ENCODE measurements around the gene NR3C1. TPM values are rescaled to one million over a fixed set of nuclear protein-coding genes. Genes with fewer than 3 reads are reported as not detected.
"Not testable (repeated sequence)": the region's sequence is repeated elsewhere in the genome, so short reads cannot be mapped to it uniquely, and the experiment has no call there.

Gene NR3C1
- total and polyA plus RNA-seq, 2 donors (not counting 1 experiment from before 2014, with no cell fraction given), result 17.6 to 218 TPM

- 96% methylated on average over 4 of the region's 5 CpGs for WGBS (ENCODE audit: insufficient coverage)
- peaks cover 8% of the 10 kb centered on the region for H3K9me3 Mint-ChIP-seq (ENCODE audit: insufficient read depth)
- TF ChIP-seq, protein P1, sequence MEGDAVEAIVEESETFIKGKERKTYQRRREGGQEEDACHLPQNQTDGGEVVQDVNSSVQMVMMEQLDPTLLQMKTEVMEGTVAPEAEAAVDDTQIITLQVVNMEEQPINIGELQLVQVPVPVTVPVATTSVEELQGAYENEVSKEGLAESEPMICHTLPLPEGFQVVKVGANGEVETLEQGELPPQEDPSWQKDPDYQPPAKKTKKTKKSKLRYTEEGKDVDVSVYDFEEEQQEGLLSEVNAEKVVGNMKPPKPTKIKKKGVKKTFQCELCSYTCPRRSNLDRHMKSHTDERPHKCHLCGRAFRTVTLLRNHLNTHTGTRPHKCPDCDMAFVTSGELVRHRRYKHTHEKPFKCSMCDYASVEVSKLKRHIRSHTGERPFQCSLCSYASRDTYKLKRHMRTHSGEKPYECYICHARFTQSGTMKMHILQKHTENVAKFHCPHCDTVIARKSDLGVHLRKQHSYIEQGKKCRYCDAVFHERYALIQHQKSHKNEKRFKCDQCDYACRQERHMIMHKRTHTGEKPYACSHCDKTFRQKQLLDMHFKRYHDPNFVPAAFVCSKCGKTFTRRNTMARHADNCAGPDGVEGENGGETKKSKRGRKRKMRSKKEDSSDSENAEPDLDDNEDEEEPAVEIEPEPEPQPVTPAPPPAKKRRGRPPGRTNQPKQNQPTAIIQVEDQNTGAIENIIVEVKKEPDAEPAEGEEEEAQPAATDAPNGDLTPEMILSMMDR (IDR thresholded peaks at IDR 0.05), result no peak
- no peak for TF ChIP-seq EZH2 (IDR thresholded peaks at IDR 0.05; ENCODE audit: borderline replicate concordance, insufficient read depth, low read depth, low read length, poor library complexity, severe bottlenecking)
- Histone ChIP-seq H2AFZ (ENCODE audit: insufficient read depth, low read depth, low read length, poor library complexity, severe bottlenecking) (no peak overlapping the region), H4K20me1 (ENCODE audit: control insufficient read depth, insufficient read depth, low read length, poor library complexity, severe bottlenecking) (peaks cover 43% of the 10 kb centered on the region), H3K9ac (ENCODE audit: low read length) (no peak overlapping the region), H3K27me3 (replicated peaks in 1 of 4; ENCODE audit: control extremely low read depth in 1 of 4, control insufficient read depth in 3 of 4, insufficient read depth in 4 of 4, low read length in 3 of 4) (no peaks in the 10 kb centered on the region), H3K79me2 (ENCODE audit: control insufficient read depth, insufficient read depth, low read length) (peaks cover 75% of the 10 kb centered on the region), H3K27ac (ENCODE audit: low read length in 2 of 2) (no peak overlapping the region), H3K36me3 (replicated peaks in 1 of 2; ENCODE audit: control extremely low read depth in 1 of 2, control insufficient read depth in 1 of 2, extremely low read depth in 1 of 2, insufficient read depth in 2 of 2, low read length in 1 of 2) (peaks cover 1 to 10% of the 10 kb centered on the region in 2 experiments), H3K4me3 (ENCODE audit: control extremely low read depth in 1 of 5, extremely low read depth in 1 of 5, insufficient read depth in 1 of 5, low read depth in 2 of 5, low read length in 4 of 5) (no peak overlapping the region), H3K4me1 (ENCODE audit: control insufficient read depth in 2 of 2, insufficient read depth in 2 of 2, low read length in 2 of 2) (no peaks in the 10 kb centered on the region), H3K4me2 (replicated peaks; ENCODE audit: low read depth, low read length, poor library complexity, severe bottlenecking) (no peak overlapping the region), H3K9me3 (ENCODE audit: control extremely low read depth in 1 of 3, control insufficient read depth in 2 of 3, insufficient read depth in 1 of 3, low read length in 2 of 3) (peaks cover 2 to 29% (median 22%) of the 10 kb centered on the region in 3 donors)
- ATAC-seq (ENCODE audit: low read depth) (no peak), DNase-seq (no peak)
- ChIA-PET CTCF (no interaction called here), POLR2A (no interaction called here)
- intact Hi-C loops (cut with micrococcal nuclease), result no loop called here
- H3K27me3 Mint-ChIP-seq, result no peaks in the 10 kb centered on the region
- H3K4me3 Mint-ChIP-seq, result no peak overlapping the region
- peak overlapping the region; percentile 32 for H3K27ac Mint-ChIP-seq
- H3K4me1 Mint-ChIP-seq, result peaks cover 45% of the 10 kb centered on the region
Observed at GRCh38 chr5:143328589-143329220, 74.8 kb downstream of the NR3C1 start.

- H2AFZ ChIP-seq (ENCODE audit: insufficient read depth, low read depth, low read length, poor library complexity, severe bottlenecking); H3K4me3 Mint-ChIP-seq; H3K4me2 ChIP-seq (replicated peaks; ENCODE audit: low read depth, low read length, poor library complexity, severe bottlenecking); H3K27ac ChIP-seq (ENCODE audit: low read length in 2 of 2); intact Hi-C loops (cut with micrococcal nuclease); H3K9ac ChIP-seq (ENCODE audit: low read length); POLR2A ChIA-PET; H3K4me3 ChIP-seq (ENCODE audit: control extremely low read depth in 1 of 5, extremely low read depth in 1 of 5, insufficient read depth in 1 of 5, low read depth in 2 of 5, low read length in 4 of 5); H3K27me3 ChIP-seq (replicated peaks in 1 of 4; ENCODE audit: control extremely low read depth in 1 of 4, control insufficient read depth in 3 of 4, insufficient read depth in 4 of 4, low read length in 3 of 4); H3K9me3 Mint-ChIP-seq (ENCODE audit: insufficient read depth); ATAC-seq (ENCODE audit: low read depth); H3K27me3 Mint-ChIP-seq; H3K4me1 ChIP-seq (ENCODE audit: control insufficient read depth in 2 of 2, insufficient read depth in 2 of 2, low read length in 2 of 2); DNase-seq; CTCF ChIA-PET: not testable (repeated sequence)
- Mint-ChIP-seq H3K4me1 (peaks cover 56% of the 10 kb centered on the region), H3K27ac (peak overlapping the region; percentile 22)
- WGBS (ENCODE audit: insufficient coverage), result 30% methylated on average over 1 of the region's 4 CpGs
- Histone ChIP-seq H3K36me3 (replicated peaks in 1 of 2; ENCODE audit: control extremely low read depth in 1 of 2, control insufficient read depth in 1 of 2, extremely low read depth in 1 of 2, insufficient read depth in 2 of 2, low read length in 1 of 2) (peaks cover 9 to 15% of the 10 kb centered on the region in 2 experiments), H3K79me2 (ENCODE audit: control insufficient read depth, insufficient read depth, low read length) (peaks cover 90% of the 10 kb centered on the region), H4K20me1 (ENCODE audit: control insufficient read depth, insufficient read depth, low read length, poor library complexity, severe bottlenecking) (peaks cover 36% of the 10 kb centered on the region), H3K9me3 (ENCODE audit: control extremely low read depth in 1 of 3, control insufficient read depth in 2 of 3, insufficient read depth in 1 of 3, low read length in 2 of 3) (peaks cover 2 to 29% (median 22%) of the 10 kb centered on the region in 3 donors)
Observed at GRCh38 chr5:143325086-143325485, 78.4 kb downstream of the NR3C1 start.

DNA sequence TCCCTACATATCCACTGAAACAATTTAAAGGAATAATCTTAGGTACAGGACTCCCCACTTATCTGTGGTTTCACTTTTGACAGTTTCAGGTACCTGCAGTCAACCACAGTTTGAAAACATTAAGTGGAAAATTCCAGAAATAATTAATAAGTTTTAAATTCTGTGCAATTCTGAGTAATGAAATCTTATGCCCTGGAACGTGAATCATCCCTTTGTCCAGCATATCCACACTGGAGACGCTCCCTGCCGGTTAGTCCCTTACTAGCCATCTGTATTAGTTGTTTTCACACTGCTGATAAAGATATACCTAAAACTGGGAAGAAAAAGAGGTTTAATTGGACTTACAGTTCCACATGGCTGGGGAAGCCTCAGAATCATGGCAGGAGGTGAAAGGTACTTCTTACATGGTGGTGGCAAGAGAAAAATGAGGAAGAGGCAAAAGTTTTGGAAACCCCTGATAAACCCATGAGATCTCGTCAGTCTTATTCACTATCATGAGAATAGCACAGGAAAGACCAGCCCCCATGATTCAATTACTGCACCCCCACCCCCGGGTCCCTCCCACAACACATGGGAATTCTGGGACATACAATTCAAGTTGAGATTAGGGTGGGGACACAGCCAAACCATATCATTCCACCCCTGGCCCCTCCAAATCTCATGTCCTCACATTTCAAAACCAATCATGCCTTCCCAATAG is 80.4 kb downstream of the NR3C1 start:
- not testable (repeated sequence) for H3K4me3 Mint-ChIP-seq; H3K4me1 ChIP-seq (ENCODE audit: control insufficient read depth in 2 of 2, insufficient read depth in 2 of 2, low read length in 2 of 2)

More for the DNA sequence above, 80.4 kb downstream of the NR3C1 start:
- CTCF ChIA-PET; intact Hi-C loops (cut with micrococcal nuclease); ATAC-seq (ENCODE audit: low read depth); H3K27me3 Mint-ChIP-seq; H2AFZ ChIP-seq (ENCODE audit: insufficient read depth, low read depth, low read length, poor library complexity, severe bottlenecking); H3K27me3 ChIP-seq (replicated peaks in 1 of 4; ENCODE audit: control extremely low read depth in 1 of 4, control insufficient read depth in 3 of 4, insufficient read depth in 4 of 4, low read length in 3 of 4); DNase-seq; H3K9ac ChIP-seq (ENCODE audit: low read length); H3K27ac Mint-ChIP-seq; H3K27ac ChIP-seq (ENCODE audit: low read length in 2 of 2); H3K4me3 ChIP-seq (ENCODE audit: control extremely low read depth in 1 of 5, extremely low read depth in 1 of 5, insufficient read depth in 1 of 5, low read depth in 2 of 5, low read length in 4 of 5); H3K9me3 Mint-ChIP-seq (ENCODE audit: insufficient read depth); H3K4me2 ChIP-seq (replicated peaks; ENCODE audit: low read depth, low read length, poor library complexity, severe bottlenecking): not testable (repeated sequence)
- Histone ChIP-seq H3K79me2 (ENCODE audit: control insufficient read depth, insufficient read depth, low read length) (peaks cover 81% of the 10 kb centered on the region), H4K20me1 (ENCODE audit: control insufficient read depth, insufficient read depth, low read length, poor library complexity, severe bottlenecking) (peaks cover 49% of the 10 kb centered on the region), H3K9me3 (ENCODE audit: control extremely low read depth in 1 of 3, control insufficient read depth in 2 of 3, insufficient read depth in 1 of 3, low read length in 2 of 3) (peaks cover 0 to 25% (median 19%) of the 10 kb centered on the region in 3 donors), H3K36me3 (replicated peaks in 1 of 2; ENCODE audit: control extremely low read depth in 1 of 2, control insufficient read depth in 1 of 2, extremely low read depth in 1 of 2, insufficient read depth in 2 of 2, low read length in 1 of 2) (peaks cover 11 to 15% of the 10 kb centered on the region in 2 experiments)
- 90% methylated on average over 2 of the region's 5 CpGs for WGBS (ENCODE audit: insufficient coverage)
- POLR2A ChIA-PET, result interaction anchor here (0.6 kb wide), 1 partner anchor 194 kb away, joined by 4 read pairs; no protein-coding TSS in a partner anchor
- H3K4me1 Mint-ChIP-seq, result peaks cover 63% of the 10 kb centered on the region
